Thyroid gland (tissue), 4 donors: ENCODE measurements around the gene SLC7A5.

ENCODE experiments used
- CTCF ChIP-seq, 6 experiments: fragments of 200-600 bp in 3 of 6; fragments of 450-650 bp in 3 of 6; sonication (generic) in 3 of 6; IDR thresholded peaks; one replicate each; pipeline ENCODE4 v1.5.1; 2016 to 2019; ENCODE audit warnings: antibody characterized with exemption in 6 of 6, mild to moderate bottlenecking in 2 of 6, inconsistent platforms in 1 of 6, moderate library complexity in 1 of 6
- POLR2A ChIP-seq, 2 donors: fragments of 450-650 bp; IDR thresholded peaks; one replicate each; pipeline ENCODE4 v1.6.1; 2017; ENCODE audit warnings: antibody characterized with exemption in 2 of 2, mild to moderate bottlenecking in 2 of 2, moderate library complexity in 1 of 2

- TF ChIP-seq POLR2A (IDR thresholded peaks at IDR 0.05) = no peak
- TF ChIP-seq CTCF (IDR thresholded peaks at IDR 0.05) = no peak
Observed at GRCh38 chr16:87848676-87849345, 20.5 kb downstream of the SLC7A5 start.
